HG03064 (cell line): ENCODE measurements around the gene FUOM.
"Not testable (repeated sequence)": the region's sequence is repeated elsewhere in the genome, so short reads cannot be mapped to it uniquely, and the experiment has no call there.

Experiments
- ATAC-seq: cut with Tn5 transposase; IDR thresholded peaks from one replicate; pipeline ENCODE4 v1.9.1; 2021; ENCODE audit warnings: low read depth; ENCODE audit not compliant: unreplicated experiment

FUOM gene

DNA sequence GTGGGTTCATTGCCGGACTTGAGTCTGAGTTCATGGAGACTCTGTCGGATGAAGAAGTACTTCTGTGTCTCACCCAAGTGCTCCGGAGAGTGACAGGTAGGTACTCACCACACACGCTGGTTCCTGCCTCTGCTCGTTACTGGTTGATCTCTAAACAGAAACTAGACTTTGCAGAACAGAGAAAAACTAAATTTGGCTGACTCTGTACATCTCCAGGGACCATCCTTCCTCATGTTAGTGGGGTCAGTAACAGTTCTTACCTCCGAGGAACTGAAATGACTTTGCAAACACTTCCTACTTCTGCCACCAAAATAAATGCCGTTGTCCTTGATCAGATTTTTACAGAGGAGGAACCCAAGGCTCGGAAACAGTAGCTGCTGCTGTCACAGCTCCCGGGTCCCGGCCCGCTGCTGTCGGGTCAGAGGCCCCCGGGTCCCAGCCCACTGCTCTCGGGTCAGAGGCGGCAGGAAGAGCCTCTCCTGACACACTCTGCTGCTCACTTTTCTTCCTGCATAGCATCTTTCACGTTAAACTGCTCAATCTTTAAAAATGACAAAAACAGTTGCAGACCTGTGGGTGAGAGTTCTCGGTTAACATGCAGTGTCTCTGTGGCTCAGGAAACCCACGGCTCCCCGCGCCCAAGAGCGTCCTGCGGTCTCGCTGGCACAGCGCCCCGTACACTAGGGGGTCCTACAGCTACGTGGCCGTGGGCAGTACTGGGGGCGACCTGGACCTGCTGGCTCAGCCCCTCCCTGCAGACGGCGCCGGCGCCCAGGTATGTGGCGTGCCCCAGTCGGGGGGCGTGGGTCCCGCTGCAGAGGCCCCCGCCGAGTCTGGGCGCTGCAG is 31.4 kb upstream of the FUOM start:
- ATAC-seq, result peak; percentile 73

- no peak for ATAC-seq
These were observed 30.6 kb upstream of the FUOM start for GRCh38 chr10:133388236-133388972.

GRCh38 chr10:133386951-133387350 is 29.1 kb upstream of the FUOM start:
- ATAC-seq, result not testable (repeated sequence)

GRCh38 chr10:133385214-133385613 is 27.4 kb upstream of the FUOM start:
- no peak for ATAC-seq

GRCh38 chr10:133384071-133384470 is 26.3 kb upstream of the FUOM start:
- no peak for ATAC-seq

- ATAC-seq, result no peak
These were observed 25.7 kb upstream of the FUOM start for GRCh38 chr10:133383551-133383950.

- ATAC-seq, result no peak
These were observed 23.2 kb upstream of the FUOM start for GRCh38 chr10:133381036-133381435.

- ATAC-seq, result no peak
These were observed 22.2 kb upstream of the FUOM start for GRCh38 chr10:133379801-133380666.

DNA sequence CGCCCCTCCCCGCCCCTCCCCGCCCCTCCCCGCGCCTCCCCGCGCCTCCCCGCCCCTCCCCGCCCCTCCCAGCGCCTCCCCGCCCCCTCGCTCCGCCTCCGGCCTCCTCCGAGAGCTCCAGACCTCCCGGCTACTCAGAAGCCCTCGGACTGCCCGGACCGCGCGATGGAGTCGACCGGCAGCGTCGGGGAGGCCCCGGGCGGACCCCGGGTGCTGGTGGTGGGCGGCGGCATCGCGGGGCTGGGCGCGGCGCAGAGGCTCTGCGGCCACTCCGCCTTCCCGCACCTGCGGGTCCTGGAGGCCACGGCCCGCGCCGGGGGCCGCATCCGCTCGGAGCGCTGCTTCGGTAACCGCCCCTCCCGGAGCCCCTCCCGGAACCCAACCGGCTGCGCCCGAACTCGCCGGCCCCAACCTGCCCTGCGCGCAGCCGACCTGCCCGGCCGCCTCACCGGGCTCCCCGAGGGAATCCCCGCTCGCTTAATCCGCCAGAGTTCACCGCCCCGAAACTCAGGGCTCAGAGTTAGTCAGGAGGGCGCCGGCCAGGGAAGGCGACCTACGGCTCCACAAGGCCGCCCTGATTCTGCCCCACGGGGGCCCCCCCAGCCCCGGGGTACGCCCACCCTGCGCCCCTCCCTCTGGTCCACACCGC is 21.5 kb upstream of the FUOM start, which contains the start of gene PAOX:
Gene PAOX (plus strand): TSS at position 111 of the 649 bp plus-strand sequence. CDS start 55 bp downstream, at position 166.
- no peak for ATAC-seq

- ATAC-seq, result peak; percentile 40
These were observed 20.7 kb upstream of the FUOM start for GRCh38 chr10:133378251-133379096.

GRCh38 chr10:133377818-133378250 is 20.0 kb upstream of the FUOM start:
- no peak for ATAC-seq

DNA sequence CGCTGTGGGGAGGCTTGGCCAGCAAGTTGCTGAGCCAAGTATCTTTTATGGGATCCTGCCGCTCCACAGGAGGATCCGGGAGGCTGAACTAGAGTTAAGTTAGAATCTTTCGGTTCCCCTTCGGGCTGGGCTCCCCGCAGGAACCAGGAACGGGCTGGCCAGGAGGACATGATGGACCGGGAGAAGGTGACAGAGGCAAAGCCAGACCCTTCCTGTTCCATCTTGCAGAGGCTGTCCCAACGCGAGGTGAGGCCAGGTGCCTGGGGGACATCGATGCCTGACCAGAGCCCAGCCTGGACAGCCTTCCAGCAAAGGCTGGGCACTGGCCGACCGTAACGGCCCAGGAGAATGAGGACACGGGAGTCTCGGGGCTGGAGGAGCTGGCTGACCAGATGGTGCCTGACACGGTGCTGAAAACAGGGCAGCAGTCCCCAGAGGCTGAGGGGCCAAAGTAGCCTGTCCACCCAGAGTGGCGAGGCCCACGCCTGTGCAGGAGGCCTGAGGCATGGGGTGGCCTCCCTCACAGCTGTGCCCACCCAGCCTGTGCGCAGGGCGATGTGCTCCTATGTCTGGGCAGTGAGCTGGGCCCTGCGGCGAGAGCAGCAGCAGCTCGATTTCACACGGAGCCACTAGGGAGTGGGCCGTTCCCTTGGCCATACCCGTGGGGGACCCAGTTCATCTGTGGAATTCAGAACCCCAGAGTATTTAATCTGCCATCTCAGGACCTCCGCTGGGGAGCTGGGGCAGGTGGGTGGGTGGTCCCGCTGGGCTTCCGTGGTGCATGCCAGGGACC is 19.4 kb upstream of the FUOM start:
- no peak for ATAC-seq

DNA sequence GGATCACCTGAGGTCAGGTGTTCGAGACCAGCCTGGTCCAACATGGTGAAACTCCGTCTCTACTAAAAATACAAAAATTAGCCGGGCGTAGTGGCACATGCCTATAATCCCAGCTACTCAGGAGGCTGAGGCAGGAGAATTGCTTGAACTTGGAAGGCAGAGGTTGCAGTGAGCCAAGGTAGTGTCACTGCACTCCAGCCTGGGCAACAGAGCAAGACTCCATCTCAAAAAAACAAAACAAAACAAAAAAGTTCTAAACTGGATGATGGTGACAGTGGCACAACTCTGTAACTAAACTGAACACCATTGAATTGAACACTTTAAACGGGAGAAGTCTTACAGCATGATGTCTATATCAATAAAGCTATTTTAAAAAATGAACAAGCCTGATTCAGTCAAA is 18.4 kb upstream of the FUOM start:
- not testable (repeated sequence) for ATAC-seq

- ATAC-seq, result no peak
These were observed 17.7 kb upstream of the FUOM start for GRCh38 chr10:133375357-133376115.

DNA sequence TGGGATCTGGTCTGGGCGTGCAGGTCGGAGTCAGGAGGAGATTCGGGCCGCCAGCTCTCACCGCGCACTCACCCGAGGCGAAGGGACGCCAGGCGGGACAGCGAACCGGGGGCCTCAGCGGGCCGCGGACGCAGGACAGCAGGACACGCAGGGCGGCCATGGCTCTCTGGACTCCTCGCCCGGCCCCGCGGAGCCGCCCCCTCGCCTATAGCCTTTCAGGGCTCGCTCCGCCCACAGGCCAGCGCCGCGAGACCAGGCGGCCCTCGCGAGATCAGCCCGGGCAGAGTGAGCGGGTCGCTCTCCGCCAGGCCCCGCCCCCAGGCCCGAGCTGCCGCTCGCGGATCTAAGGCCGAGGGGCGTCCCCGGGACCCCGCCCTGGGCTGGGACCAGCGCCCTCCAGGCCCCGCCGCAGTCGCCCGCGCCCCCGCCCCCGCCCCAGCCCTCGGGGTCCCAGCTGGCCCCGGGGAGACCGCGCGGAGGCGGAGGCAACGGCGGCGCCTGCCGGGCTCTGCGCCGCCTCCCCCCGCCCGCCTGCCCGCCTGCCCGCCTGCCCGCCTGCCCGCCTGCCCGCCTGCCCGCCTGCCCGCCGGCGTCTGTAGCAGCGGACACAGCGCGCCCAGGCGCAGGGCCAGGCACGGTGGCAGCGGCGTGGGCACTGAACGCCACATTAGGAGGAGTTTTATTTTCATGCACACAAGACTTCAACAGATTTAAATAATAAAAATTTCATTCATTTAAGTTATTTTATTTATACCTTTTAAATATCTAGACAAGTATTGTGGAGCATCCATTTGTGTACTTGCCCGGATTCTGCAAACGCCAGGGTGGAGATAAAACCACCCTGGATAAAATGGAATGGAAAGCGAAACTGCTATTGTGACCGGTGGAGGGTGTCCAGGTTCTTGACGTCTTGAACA is 15.6 kb upstream of the FUOM start, which contains the start of gene ECHS1:
Gene ECHS1 (minus strand): TSS at position 181 of the 917 bp plus-strand sequence. CDS start 21 bp downstream, at position 160.
- ATAC-seq, result peak; percentile 86

DNA sequence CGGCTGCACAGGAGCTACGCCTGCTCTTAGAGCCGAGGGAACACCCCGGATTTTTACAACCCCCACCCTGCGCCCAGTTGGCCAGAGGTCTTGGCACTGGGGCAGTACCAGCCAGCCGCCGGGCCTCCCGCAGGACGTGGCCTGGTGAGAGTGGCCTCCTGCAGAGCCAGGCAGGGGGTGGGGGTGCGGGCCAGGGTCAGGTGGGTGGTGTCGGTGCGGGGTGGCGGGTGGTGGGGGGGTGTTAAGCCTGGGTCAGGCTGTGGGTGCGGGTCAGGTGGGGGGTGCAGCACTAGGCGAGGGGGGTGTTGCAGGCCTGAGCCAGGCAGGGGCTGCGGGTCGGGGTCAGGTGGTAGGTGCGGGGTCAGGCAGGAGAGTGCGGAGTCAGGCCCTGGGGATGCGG is 14.7 kb upstream of the FUOM start:
- no peak for ATAC-seq
